ENCODE results near the gene CNN2. TPM values are rescaled to one million over a fixed set of nuclear protein-coding genes. Genes with fewer than 3 reads are reported as not detected.

The CNN2 gene
- total and polyA plus RNA-seq, 4 donors: 26.3 to 43.4 (median 38.0) TPM

- 2% methylated on average over 20 of the region's 36 CpGs for WGBS (ENCODE audit: insufficient coverage)
- Histone ChIP-seq H3K9me3 (ENCODE audit: control insufficient read depth, insufficient read depth, low read length) (no peaks in the 10 kb centered on the region), H3K27ac (ENCODE audit: low read depth, low read length) (peak overlapping the region; percentile 69), H3K36me3 (ENCODE audit: control insufficient read depth, insufficient read depth, low read length) (peaks cover 3% of the 10 kb centered on the region), H3K27me3 (ENCODE audit: control insufficient read depth, insufficient read depth, low read length) (peaks cover 22% of the 10 kb centered on the region), H3K4me1 (ENCODE audit: control insufficient read depth, insufficient read depth, low read length) (peaks cover 30% of the 10 kb centered on the region), H3K4me3 (ENCODE audit: low read depth, low read length) (peak overlapping the region; percentile 59)
- peak in 2 of 6 donors; percentile 12 to 35 for DNase-seq (ENCODE audit: low read depth in 4 of 6, low spot score in 6 of 6)
Observed at GRCh38 chr19:1026783-1027649, 608 bp downstream of the CNN2 start.

- no peak for DNase-seq (ENCODE audit: low read depth in 4 of 6, low spot score in 6 of 6)
- Histone ChIP-seq H3K36me3 (ENCODE audit: control insufficient read depth, insufficient read depth, low read length) (peaks cover 9% of the 10 kb centered on the region), H3K9me3 (ENCODE audit: control insufficient read depth, insufficient read depth, low read length) (no peaks in the 10 kb centered on the region), H3K4me1 (ENCODE audit: control insufficient read depth, insufficient read depth, low read length) (peaks cover 30% of the 10 kb centered on the region), H3K4me3 (ENCODE audit: low read depth, low read length) (peak overlapping the region; percentile 59), H3K27me3 (ENCODE audit: control insufficient read depth, insufficient read depth, low read length) (peaks cover 22% of the 10 kb centered on the region), H3K27ac (ENCODE audit: low read depth, low read length) (no peak overlapping the region)
- WGBS (ENCODE audit: insufficient coverage): 10% methylated on average over 16 of the region's 16 CpGs
Observed at GRCh38 chr19:1027650-1028061, 1.2 kb downstream of the CNN2 start.

GRCh38 chr19:1028062-1028926 lies 1.9 kb downstream of the CNN2 start:
- Histone ChIP-seq H3K9me3 (ENCODE audit: control insufficient read depth, insufficient read depth, low read length) (no peaks in the 10 kb centered on the region), H3K4me3 (ENCODE audit: low read depth, low read length) (peak overlapping the region; percentile 38), H3K27me3 (ENCODE audit: control insufficient read depth, insufficient read depth, low read length) (peaks cover 22% of the 10 kb centered on the region), H3K36me3 (ENCODE audit: control insufficient read depth, insufficient read depth, low read length) (peaks cover 11% of the 10 kb centered on the region), H3K4me1 (ENCODE audit: control insufficient read depth, insufficient read depth, low read length) (peaks cover 30% of the 10 kb centered on the region), H3K27ac (ENCODE audit: low read depth, low read length) (no peak overlapping the region)
- 4% methylated on average over 48 of the region's 58 CpGs for WGBS (ENCODE audit: insufficient coverage)
- peak in 2 of 6 donors; percentile 12 to 69 for DNase-seq (ENCODE audit: low read depth in 4 of 6, low spot score in 6 of 6)

GRCh38 chr19:1032264-1032867 lies 6.0 kb downstream of the CNN2 start:
- Histone ChIP-seq H3K4me1 (ENCODE audit: control insufficient read depth, insufficient read depth, low read length) (peaks cover 14% of the 10 kb centered on the region), H3K9me3 (ENCODE audit: control insufficient read depth, insufficient read depth, low read length) (no peaks in the 10 kb centered on the region), H3K27me3 (ENCODE audit: control insufficient read depth, insufficient read depth, low read length) (peaks cover 6% of the 10 kb centered on the region), H3K36me3 (ENCODE audit: control insufficient read depth, insufficient read depth, low read length) (peaks cover 26% of the 10 kb centered on the region), H3K27ac (ENCODE audit: low read depth, low read length) (no peak overlapping the region), H3K4me3 (ENCODE audit: low read depth, low read length) (no peak overlapping the region)
- 91% methylated on average over 20 of the region's 20 CpGs for WGBS (ENCODE audit: insufficient coverage)
- no peak for DNase-seq (ENCODE audit: low read depth in 4 of 6, low spot score in 6 of 6)

GRCh38 chr19:1035998-1036621 lies 9.7 kb downstream of the CNN2 start:
- Histone ChIP-seq H3K4me3 (ENCODE audit: low read depth, low read length) (no peak overlapping the region), H3K36me3 (ENCODE audit: control insufficient read depth, insufficient read depth, low read length) (peaks cover 27% of the 10 kb centered on the region), H3K27me3 (ENCODE audit: control insufficient read depth, insufficient read depth, low read length) (no peaks in the 10 kb centered on the region), H3K27ac (ENCODE audit: low read depth, low read length) (no peak overlapping the region), H3K9me3 (ENCODE audit: control insufficient read depth, insufficient read depth, low read length) (no peaks in the 10 kb centered on the region), H3K4me1 (ENCODE audit: control insufficient read depth, insufficient read depth, low read length) (peaks cover 23% of the 10 kb centered on the region)
- 88% methylated on average over 26 of the region's 29 CpGs for WGBS (ENCODE audit: insufficient coverage)
- DNase-seq (ENCODE audit: low read depth in 4 of 6, low spot score in 6 of 6): no peak

GRCh38 chr19:1037621-1038064 lies 11.2 kb downstream of the CNN2 start:
- H3K27me3 ChIP-seq (ENCODE audit: control insufficient read depth, insufficient read depth, low read length): no peaks in the 10 kb centered on the region
- no peak overlapping the region for H3K4me3 ChIP-seq (ENCODE audit: low read depth, low read length)
- 88% methylated on average over 13 of the region's 22 CpGs for WGBS (ENCODE audit: insufficient coverage)
- DNase-seq (ENCODE audit: low read depth in 4 of 6, low spot score in 6 of 6): no peak
- H3K36me3 ChIP-seq (ENCODE audit: control insufficient read depth, insufficient read depth, low read length): peaks cover 31% of the 10 kb centered on the region
- no peak overlapping the region for H3K27ac ChIP-seq (ENCODE audit: low read depth, low read length)
- H3K4me1 ChIP-seq (ENCODE audit: control insufficient read depth, insufficient read depth, low read length): peaks cover 35% of the 10 kb centered on the region
- H3K9me3 ChIP-seq (ENCODE audit: control insufficient read depth, insufficient read depth, low read length): no peaks in the 10 kb centered on the region

GRCh38 chr19:1038978-1039645 lies 12.7 kb downstream of the CNN2 start:
- peak overlapping the region; percentile 68 for H3K4me3 ChIP-seq (ENCODE audit: low read depth, low read length)
- H3K9me3 ChIP-seq (ENCODE audit: control insufficient read depth, insufficient read depth, low read length): no peaks in the 10 kb centered on the region
- H3K27me3 ChIP-seq (ENCODE audit: control insufficient read depth, insufficient read depth, low read length): no peaks in the 10 kb centered on the region
- H3K4me1 ChIP-seq (ENCODE audit: control insufficient read depth, insufficient read depth, low read length): peaks cover 38% of the 10 kb centered on the region
- 66% methylated on average over 20 of the region's 22 CpGs for WGBS (ENCODE audit: insufficient coverage)
- peaks cover 39% of the 10 kb centered on the region for H3K36me3 ChIP-seq (ENCODE audit: control insufficient read depth, insufficient read depth, low read length)
- no peak for DNase-seq (ENCODE audit: low read depth in 4 of 6, low spot score in 6 of 6)
- no peak overlapping the region for H3K27ac ChIP-seq (ENCODE audit: low read depth, low read length)

GRCh38 chr19:1039646-1040475 lies 13.5 kb downstream of the CNN2 start, which contains the start of gene ABCA7:
Gene ABCA7 (plus strand): TSS chr19:1040107. CDS start chr19:1041362, 1,255 bp downstream.
- peak within 1 kb of the TSS; percentile 68 for H3K4me3 ChIP-seq (ENCODE audit: low read depth, low read length)
- peaks cover 38% of the 10 kb centered on the region for H3K4me1 ChIP-seq (ENCODE audit: control insufficient read depth, insufficient read depth, low read length)
- H3K36me3 ChIP-seq (ENCODE audit: control insufficient read depth, insufficient read depth, low read length): peaks cover 45% of the 10 kb centered on the region
- no peak within 1 kb of the TSS for H3K27ac ChIP-seq (ENCODE audit: low read depth, low read length)
- H3K9me3 ChIP-seq (ENCODE audit: control insufficient read depth, insufficient read depth, low read length): no peaks in the 10 kb centered on the region
- under 1% methylated on average over 56 of the region's 56 CpGs for WGBS (ENCODE audit: insufficient coverage)
- peak; percentile 88 to 99 (median 93) for DNase-seq (ENCODE audit: low read depth in 4 of 6, low spot score in 6 of 6)
- no peaks in the 10 kb centered on the region for H3K27me3 ChIP-seq (ENCODE audit: control insufficient read depth, insufficient read depth, low read length)
